GM13976 (cell line): ENCODE data around the gene TEDDM1.

Source experiments
- DNase-seq: peaks from one replicate; pipeline ENCODE4 v3.0.0; 2012; ENCODE audit warnings: low spot score
- CTCF ChIP-seq: IDR thresholded peaks from 2 replicates; pipeline ENCODE4 v1.5.1; 2012; ENCODE audit warnings: borderline replicate concordance, mild to moderate bottlenecking; ENCODE audit not compliant: insufficient read depth; ENCODE audit errors: extremely low read depth, missing control alignments, control extremely low read depth
- in situ Hi-C: fragments of 300-500 bp; cut with MboI; formaldehyde crosslinking; loops from one replicate; pipeline ENCODE4 v1.12.0; 2022; ENCODE audit warnings: low sequenced_read_pairs, mixed read lengths, inconsistent platforms; ENCODE audit not compliant: unreplicated experiment

TEDDM1 gene

GRCh38 chr1:182441719-182442118 lies 41.3 kb upstream of the TEDDM1 start:
- no peak for DNase-seq
- in situ Hi-C loops = loop anchor here (10.0 kb wide), 1 partner anchor 343 kb away; the partner anchor contains the start of gene NPL
- TF ChIP-seq CTCF = no peak

GRCh38 chr1:182438326-182438725 lies 37.9 kb upstream of the TEDDM1 start:
- no peak for DNase-seq
- in situ Hi-C loops = no loop called here
- no peak for TF ChIP-seq CTCF

- in situ Hi-C loops = no loop called here
- no peak for TF ChIP-seq CTCF
- DNase-seq = no peak
Measured at GRCh38 chr1:182433580-182433979, 33.1 kb upstream of the TEDDM1 start.

- no peak for TF ChIP-seq CTCF
- in situ Hi-C loops = no loop called here
- DNase-seq = no peak
Measured at GRCh38 chr1:182431278-182431677, 30.8 kb upstream of the TEDDM1 start.

GRCh38 chr1:182430263-182431068 lies 30.0 kb upstream of the TEDDM1 start:
- TF ChIP-seq CTCF = no peak
- in situ Hi-C loops = no loop called here
- peak; percentile 65 for DNase-seq

- in situ Hi-C loops = no loop called here
- TF ChIP-seq CTCF = no peak
- DNase-seq = no peak
Measured at GRCh38 chr1:182428043-182428442, 27.6 kb upstream of the TEDDM1 start.
